Fibroblast of skin of right quadriceps (primary cell): ENCODE data around the gene GADD45B.
A peak's percentile ranks its signal among the peaks of the same experiment; 100 is the strongest.
"Not testable (repeated sequence)": the region's sequence is repeated elsewhere in the genome, so short reads cannot be mapped to it uniquely, and the experiment has no call there.

Source experiments
- DNase-seq: peaks from one replicate; pipeline ENCODE4 v3.0.0-alpha.2; 2013

The GADD45B gene

DNA sequence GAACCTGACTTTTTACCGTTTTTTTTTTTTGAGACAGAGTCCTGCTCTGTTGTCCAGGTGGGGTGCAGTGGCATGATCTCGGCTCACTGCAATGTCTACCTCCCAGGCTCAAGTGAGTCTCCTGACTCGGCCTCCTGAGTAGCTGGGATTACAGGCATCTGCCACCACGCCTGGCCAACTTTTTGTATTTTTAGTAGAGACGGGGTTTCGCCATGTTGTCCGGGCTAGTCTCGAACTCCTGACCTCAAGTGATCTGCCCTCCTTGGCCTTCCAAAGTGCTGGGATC is 6.1 kb upstream of the GADD45B start:
- not testable (repeated sequence) for DNase-seq

DNA sequence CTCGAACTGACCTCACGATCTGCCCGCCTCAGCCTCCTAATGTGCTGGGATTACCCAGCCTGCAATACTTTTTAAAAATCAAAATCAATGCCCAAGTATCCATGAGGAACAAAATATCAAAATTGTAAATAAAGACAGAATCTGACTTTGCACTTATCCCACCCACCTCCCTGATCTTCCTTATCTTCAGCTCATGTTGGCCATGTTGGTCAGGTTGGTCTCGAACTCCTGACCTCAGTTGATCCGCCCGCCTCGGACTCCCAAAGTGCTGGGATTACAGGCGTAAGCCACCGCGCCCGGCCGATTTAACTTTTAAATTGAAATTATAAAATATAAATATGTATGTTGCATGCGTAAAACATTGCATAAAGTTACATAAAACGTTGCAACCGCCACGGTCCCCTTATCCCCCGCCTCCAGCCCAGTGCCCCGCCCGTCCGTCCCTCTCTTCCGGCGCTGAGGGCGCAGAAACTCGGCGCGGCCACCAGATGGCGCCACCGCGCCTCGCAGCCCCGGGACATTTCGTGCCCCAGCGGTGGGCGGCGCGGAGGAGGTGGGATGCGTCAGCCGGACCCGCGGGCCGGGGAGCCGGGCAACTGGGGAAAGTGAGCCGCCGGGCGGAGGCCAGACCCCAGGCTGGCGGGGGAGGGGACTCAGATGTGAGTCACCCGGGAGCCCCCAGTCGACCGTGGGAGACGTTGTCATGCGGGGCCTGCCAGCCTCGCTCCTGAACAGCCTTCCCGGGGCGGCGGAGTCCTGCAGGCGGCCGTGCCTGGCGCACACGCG is 1.5 kb upstream of the GADD45B start:
- DNase-seq, result peak; percentile 94

DNA sequence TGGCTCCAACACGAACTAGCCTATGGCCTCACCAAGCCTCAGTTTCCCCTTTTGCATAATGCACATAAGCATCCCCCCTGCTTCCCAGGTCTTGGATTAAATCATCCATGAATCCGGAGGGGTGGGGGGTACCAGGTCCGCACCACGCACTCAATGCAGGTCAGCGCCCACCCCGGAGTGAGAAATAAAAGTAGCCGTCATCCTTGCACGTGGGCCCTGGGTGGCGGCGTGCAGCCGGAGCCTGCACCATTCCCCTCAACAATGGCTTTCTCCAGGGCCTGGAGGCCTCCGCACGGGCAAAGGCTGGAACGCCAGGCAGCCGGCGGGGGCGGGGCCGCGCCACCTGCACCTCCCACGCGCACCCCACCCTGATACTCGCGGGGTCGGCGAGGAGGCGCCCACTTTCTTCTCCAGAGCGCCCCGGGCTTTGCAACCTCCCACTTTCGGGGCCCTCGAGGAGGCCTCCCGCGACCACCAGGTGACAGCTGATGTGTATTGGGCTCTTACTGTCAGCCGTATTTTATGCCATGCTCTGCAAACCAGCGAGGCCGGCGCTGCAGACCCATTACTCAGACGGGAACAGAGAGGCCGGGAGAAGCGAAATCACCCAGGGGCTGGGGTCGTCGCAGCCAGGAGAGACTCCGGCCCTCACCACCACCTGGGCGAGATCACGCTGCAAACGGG is 767 bp upstream of the GADD45B start:
- DNase-seq, result peak; percentile 70

DNA sequence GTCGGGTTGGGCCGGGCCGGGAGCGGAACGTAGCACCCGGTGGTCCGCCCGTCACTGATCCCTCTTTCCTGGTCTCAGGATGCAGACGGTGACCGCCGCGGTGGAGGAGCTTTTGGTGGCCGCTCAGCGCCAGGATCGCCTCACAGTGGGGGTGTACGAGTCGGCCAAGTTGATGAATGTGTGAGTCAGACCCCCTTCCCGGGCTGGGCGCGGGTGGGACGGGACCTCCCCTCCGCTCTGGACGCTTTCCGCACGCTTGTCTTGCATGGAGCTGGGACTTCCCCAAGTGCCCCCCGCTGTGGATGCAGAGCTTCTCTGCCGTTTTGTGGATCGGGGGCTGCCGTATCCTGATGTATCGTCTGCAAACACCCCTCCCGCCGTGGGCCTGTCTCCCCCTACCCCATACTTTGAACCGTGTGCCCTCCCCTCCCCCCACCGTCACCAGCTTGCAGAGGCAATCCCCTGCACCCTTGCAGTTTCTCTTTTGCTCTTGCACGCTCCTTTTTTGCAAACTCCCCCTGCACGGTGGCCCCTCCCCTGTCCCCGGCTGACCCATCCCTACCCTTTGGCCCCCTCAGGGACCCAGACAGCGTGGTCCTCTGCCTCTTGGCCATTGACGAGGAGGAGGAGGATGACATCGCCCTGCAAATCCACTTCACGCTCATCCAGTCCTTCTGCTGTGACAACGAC is 669 bp downstream of the GADD45B start:
- DNase-seq, result peak; percentile 86

GRCh38 chr19:2477141-2477710 is 1.3 kb downstream of the GADD45B start:
- DNase-seq, result peak; percentile 26

GRCh38 chr19:2477732-2478191 is 1.8 kb downstream of the GADD45B start:
- peak; percentile 40 for DNase-seq

DNA sequence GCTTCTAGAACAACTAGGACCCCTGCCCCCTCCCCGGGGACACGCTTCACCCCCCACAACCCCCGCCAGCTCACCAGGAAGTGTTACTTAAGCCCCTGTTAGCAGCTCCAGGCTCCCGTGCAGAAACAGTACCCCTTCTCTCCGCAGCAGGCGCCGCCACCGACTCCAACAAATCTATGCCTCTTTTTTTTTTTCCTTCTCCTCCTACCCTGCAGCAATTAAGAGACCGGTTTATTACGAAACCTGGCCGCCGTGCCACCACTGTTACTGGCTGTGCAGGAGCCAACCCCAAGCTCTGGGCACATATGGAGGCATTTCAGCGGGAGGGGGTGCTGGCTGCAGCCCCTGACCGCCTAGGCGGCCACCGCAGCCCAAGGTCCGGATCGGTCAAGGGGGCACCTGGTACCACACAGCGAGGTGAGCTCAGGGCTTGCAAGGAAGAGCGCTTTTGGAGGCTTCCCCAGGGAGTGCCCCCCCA is 2.4 kb downstream of the GADD45B start:
- DNase-seq, result peak; percentile 75

GRCh38 chr19:2478756-2479555 is 3.0 kb downstream of the GADD45B start:
- peak; percentile 66 for DNase-seq

GRCh38 chr19:2479556-2480194 is 3.7 kb downstream of the GADD45B start:
- DNase-seq, result no peak

GRCh38 chr19:2481466-2481865 is 5.5 kb downstream of the GADD45B start:
- DNase-seq, result no peak

DNA sequence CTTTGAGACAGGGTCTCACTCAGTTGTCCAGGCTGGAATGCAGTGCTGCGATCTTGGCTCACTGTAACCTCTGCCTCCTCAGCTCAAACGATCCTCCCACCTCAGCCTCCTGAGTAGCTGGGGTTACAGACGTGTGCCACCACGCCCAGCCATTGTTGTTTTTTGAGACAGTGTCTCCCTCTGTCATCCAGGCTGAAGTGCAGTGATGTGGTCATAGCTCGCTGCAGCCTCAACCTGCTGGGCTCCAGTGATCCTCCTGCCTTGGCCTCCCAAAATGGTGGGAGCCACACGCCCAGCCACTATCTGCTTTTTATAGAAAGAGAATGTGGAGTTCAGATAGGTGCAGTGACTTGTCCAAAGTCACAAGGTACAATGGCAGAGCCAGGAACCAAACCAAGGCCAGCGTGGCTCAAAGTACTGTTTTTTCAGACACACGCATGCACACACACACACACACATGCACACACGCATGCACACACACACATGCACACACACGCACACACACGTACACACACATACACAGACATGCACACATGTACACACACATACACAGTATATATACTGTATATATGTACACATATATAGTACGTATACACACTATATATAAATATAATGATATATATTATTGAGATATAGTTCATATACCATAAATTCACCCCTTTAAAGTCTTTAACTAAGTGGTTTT is 6.6 kb downstream of the GADD45B start:
- DNase-seq, result no peak

DNA sequence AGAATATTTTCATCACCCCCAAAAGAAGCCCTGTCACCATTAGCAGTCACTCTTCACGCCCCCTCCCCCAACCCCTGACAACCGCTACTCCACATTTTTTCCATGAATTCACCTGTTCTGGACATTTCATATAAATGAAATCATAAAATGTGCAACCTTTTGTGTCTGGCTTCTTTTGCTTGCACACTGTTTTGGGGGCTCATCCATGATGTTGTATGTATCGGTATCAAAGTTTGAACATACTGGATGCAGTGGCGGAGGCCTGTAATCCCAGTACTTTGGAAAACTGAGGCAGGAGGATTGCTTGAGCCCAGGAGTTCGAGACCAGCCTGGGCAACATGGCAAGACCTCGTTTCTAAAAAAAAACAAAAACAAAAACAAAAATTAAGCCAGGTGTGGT is 7.2 kb downstream of the GADD45B start:
- DNase-seq, result no peak

- no peak for DNase-seq
Observed at GRCh38 chr19:2483484-2484151, 7.7 kb downstream of the GADD45B start.

DNA sequence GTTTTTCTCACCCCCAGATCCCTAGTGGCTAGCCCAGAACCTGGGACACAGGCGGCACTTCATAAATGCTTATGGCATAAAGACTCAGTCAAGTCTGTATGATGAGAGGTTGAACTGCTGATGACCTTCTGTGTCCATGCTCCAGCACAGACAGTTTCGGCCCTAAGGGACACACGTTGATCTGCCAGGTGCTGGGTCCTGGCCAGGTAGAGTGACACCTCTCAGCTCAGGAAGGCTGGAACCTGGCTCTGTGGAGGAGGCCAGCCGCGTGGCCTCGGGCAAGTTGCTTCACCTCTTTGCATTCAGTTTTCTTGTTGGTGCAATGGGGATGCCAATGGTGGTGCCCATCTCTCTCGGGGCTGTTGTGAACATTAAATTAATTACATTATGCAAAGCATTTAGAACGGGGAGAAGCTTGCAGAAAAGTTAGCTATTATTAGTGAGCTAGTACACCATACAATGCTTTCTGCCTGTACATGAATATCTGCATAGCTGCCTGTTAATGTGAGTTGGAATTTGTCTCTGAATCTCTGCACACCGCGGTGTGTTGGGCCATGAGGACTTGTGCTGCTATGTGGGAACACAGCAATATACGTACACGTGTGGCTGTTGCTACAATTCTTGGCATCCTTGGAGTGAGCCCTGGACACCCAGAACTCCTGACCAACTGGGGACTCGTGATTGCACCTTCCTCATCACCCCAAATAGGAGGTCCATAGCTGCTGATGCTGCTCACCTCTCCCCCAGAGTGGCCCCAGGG is 8.4 kb downstream of the GADD45B start:
- DNase-seq, result no peak

DNA sequence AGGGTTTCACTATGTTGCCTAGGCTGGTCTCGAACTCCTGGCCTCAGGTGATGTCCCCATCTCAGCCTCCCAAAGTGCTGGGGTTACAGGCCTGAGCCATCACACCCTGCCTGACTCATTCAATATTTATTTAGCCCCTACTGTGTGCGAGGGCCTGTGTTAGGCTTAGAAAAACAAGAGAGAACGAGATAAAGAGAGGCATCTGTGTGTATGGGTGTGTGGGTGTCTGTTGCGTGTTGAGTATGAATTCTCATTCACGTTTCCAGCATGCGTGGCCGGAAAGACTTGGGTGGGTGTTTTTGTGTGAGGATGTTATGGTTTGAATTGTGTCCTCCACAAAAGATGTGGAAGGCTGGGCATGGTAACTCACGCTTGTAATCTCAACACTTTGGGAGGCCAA is 9.5 kb downstream of the GADD45B start:
- DNase-seq, result no peak

- no peak for DNase-seq
Observed at GRCh38 chr19:2487090-2487489, 11.2 kb downstream of the GADD45B start.

GRCh38 chr19:2487842-2488241 is 11.9 kb downstream of the GADD45B start:
- DNase-seq, result no peak

- no peak for DNase-seq
Observed at GRCh38 chr19:2488405-2488941, 12.5 kb downstream of the GADD45B start.

DNA sequence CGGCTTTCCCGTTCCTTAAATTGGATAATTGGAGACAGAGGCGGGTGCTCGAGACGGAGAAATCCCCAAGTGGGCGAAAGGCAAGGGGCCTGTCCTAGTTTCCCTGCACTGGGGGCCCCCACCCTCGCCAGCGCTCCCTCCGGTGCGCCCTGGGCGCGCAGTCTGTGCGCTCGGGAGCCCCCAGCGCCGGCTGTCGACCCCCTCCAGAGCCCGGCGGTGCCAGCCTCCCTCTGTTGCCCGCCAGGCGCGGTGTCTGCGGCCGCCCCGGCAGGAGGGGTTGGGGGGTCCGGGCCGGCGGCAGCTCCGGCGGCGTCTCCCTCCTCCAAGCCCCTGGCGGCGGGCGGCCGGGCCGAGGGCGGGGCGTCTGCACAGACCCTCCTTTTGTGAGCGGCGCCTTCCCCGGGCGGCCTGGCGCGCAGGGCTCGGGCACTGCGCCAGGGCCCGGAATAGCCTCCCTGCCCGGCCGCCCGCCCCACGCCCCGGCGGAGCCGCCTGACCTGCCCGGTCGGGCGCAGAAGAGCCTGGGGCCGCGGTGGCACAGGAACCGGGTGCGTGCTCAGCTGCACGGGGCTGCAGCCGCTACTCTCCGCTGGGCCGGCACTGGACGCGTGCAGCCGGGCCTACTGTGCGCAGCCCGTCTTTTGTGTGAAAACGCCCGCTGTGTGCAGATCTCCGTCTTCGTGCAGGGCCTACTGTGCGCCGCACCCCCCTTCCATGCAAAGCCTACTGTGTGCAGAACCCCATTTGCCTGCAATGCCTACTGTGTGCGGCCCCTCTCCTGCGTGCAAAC is 13.2 kb downstream of the GADD45B start:
- peak; percentile 52 for DNase-seq
